Islet precursor cell (in vitro differentiated cells): ENCODE measurements around the gene TMEM9.

Experiments
- DNase-seq: peaks from one replicate; pipeline ENCODE4 v3.0.0-alpha.2; 2018

Gene TMEM9

GRCh38 chr1:201144701-201145100 is 9.6 kb downstream of the TMEM9 start:
- peak; percentile 35 for DNase-seq

- peak; percentile 48 for DNase-seq
Observed at GRCh38 chr1:201143726-201144635, 10.3 kb downstream of the TMEM9 start.

- DNase-seq: peak; percentile 32
Observed at GRCh38 chr1:201142849-201143725, 11.2 kb downstream of the TMEM9 start.

- DNase-seq: no peak
Observed at GRCh38 chr1:201142011-201142848, 12.0 kb downstream of the TMEM9 start.

GRCh38 chr1:201141418-201141817 is 12.9 kb downstream of the TMEM9 start:
- DNase-seq: no peak

GRCh38 chr1:201140941-201141260 is 13.4 kb downstream of the TMEM9 start:
- DNase-seq: no peak

- no peak for DNase-seq
Observed at GRCh38 chr1:201140235-201140940, 13.9 kb downstream of the TMEM9 start.

- no peak for DNase-seq
Observed at GRCh38 chr1:201139756-201140155, 14.5 kb downstream of the TMEM9 start.

- no peak for DNase-seq
Observed at GRCh38 chr1:201139306-201139705, 15.0 kb downstream of the TMEM9 start.

- no peak for DNase-seq
Observed at GRCh38 chr1:201138311-201138840, 15.9 kb downstream of the TMEM9 start.

- no peak for DNase-seq
Observed at GRCh38 chr1:201137579-201138310, 16.5 kb downstream of the TMEM9 start.

- DNase-seq: no peak
Observed at GRCh38 chr1:201137024-201137392, 17.3 kb downstream of the TMEM9 start.

GRCh38 chr1:201136355-201137023 is 17.8 kb downstream of the TMEM9 start:
- DNase-seq: peak; percentile 64

GRCh38 chr1:201134405-201134804 is 19.9 kb downstream of the TMEM9 start:
- no peak for DNase-seq

- no peak for DNase-seq
Observed at GRCh38 chr1:201131398-201131797, 22.9 kb downstream of the TMEM9 start.

- no peak for DNase-seq
Observed at GRCh38 chr1:201128962-201129361, 25.3 kb downstream of the TMEM9 start.

- no peak for DNase-seq
Observed at GRCh38 chr1:201128476-201128875, 25.8 kb downstream of the TMEM9 start.

GRCh38 chr1:201127755-201128455 is 26.4 kb downstream of the TMEM9 start:
- DNase-seq: no peak

GRCh38 chr1:201126832-201127754 is 27.2 kb downstream of the TMEM9 start, which contains the start of gene ASCL5:
TSS of gene ASCL5 (minus strand) at chr1:201127184. CDS start at chr1:201115372, 11,812 bp downstream.
- DNase-seq: peak; percentile 76
